Nephron progenitor cell (in vitro differentiated cells): ENCODE data around the gene ADGRG4.

Experiments used
- DNase-seq: peaks from one replicate; pipeline ENCODE4 v3.0.0; 2021
- H3K27ac Mint-ChIP-seq: 2 replicates; pipeline ENCODE4 v1.8.0; 2021; ENCODE audit warnings: mild to moderate bottlenecking, moderate library complexity, mixed read lengths
- H3K27me3 Mint-ChIP-seq: 2 replicates; pipeline ENCODE4 v1.8.0; 2021; ENCODE audit warnings: mild to moderate bottlenecking, low read depth, mixed read lengths; ENCODE audit not compliant: poor library complexity
- H3K36me3 Mint-ChIP-seq: 2 replicates; pipeline ENCODE4 v1.8.0; 2021; ENCODE audit warnings: low read depth, mixed read lengths
- H3K4me1 Mint-ChIP-seq: 2 replicates; pipeline ENCODE4 v1.8.0; 2021; ENCODE audit warnings: mixed read lengths
- H3K4me3 Mint-ChIP-seq: 2 replicates; pipeline ENCODE4 v1.8.0; 2021; ENCODE audit warnings: mild to moderate bottlenecking, moderate library complexity, mixed read lengths
- H3K9me3 Mint-ChIP-seq: 2 replicates; pipeline ENCODE4 v1.8.0; 2021; ENCODE audit warnings: mild to moderate bottlenecking, moderate library complexity, mixed read lengths
- CTCF ChIP-seq: fragments of 200-600 bp; sonication (generic); IDR thresholded peaks from 2 replicates; pipeline ENCODE4 v1.5.0; 2021; ENCODE audit warnings: antibody characterized with exemption

Gene ADGRG4

GRCh38 chrX:136380010-136380769, 79.4 kb downstream of the ADGRG4 start:
- Mint-ChIP-seq H3K4me3 (no peak overlapping the region), H3K27me3 (peaks cover 12% of the 10 kb centered on the region), H3K27ac (no peak overlapping the region), H3K4me1 (no peaks in the 10 kb centered on the region), H3K9me3 (peaks cover 39% of the 10 kb centered on the region), H3K36me3 (no peaks in the 10 kb centered on the region)
- no peak for TF ChIP-seq CTCF
- DNase-seq: no peak

DNA sequence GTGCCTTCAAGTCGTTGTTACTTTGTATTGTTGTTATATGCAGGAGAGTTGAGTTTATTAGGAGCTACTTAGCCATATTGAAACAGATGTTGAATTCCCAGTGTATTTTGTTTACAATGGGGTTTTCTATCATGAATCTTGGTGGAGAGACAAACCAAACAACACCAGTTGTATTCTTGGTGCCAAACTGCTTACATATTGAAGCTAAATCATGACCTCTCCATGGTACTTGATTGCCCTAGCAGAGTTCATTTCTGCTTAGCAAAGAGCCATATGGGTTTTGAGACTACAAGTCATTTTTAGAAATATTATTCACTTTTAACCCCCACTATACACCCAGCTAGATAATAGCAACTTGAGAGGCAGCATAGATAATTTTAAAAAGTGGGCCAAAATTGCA, 85.4 kb downstream of the ADGRG4 start:
- H3K4me3 Mint-ChIP-seq: no peak overlapping the region
- peaks cover 36% of the 10 kb centered on the region for H3K9me3 Mint-ChIP-seq
- DNase-seq: no peak
- H3K27ac Mint-ChIP-seq: no peak overlapping the region
- no peak for TF ChIP-seq CTCF
- no peaks in the 10 kb centered on the region for H3K4me1 Mint-ChIP-seq
- H3K36me3 Mint-ChIP-seq: no peaks in the 10 kb centered on the region
- peaks cover 4% of the 10 kb centered on the region for H3K27me3 Mint-ChIP-seq

GRCh38 chrX:136386826-136387225, 86.1 kb downstream of the ADGRG4 start:
- no peaks in the 10 kb centered on the region for H3K4me1 Mint-ChIP-seq
- DNase-seq: no peak
- H3K27me3 Mint-ChIP-seq: peaks cover 2% of the 10 kb centered on the region
- H3K9me3 Mint-ChIP-seq: peaks cover 35% of the 10 kb centered on the region
- no peak overlapping the region for H3K4me3 Mint-ChIP-seq
- H3K27ac Mint-ChIP-seq: no peak overlapping the region
- no peaks in the 10 kb centered on the region for H3K36me3 Mint-ChIP-seq
- no peak for TF ChIP-seq CTCF

- Mint-ChIP-seq H3K4me3 (no peak overlapping the region), H3K27ac (no peak overlapping the region), H3K9me3 (peaks cover 32% of the 10 kb centered on the region), H3K4me1 (no peaks in the 10 kb centered on the region), H3K27me3 (no peaks in the 10 kb centered on the region), H3K36me3 (no peaks in the 10 kb centered on the region)
- no peak for DNase-seq
- TF ChIP-seq CTCF: no peak
Observed at GRCh38 chrX:136387951-136388502, 87.3 kb downstream of the ADGRG4 start.

DNA sequence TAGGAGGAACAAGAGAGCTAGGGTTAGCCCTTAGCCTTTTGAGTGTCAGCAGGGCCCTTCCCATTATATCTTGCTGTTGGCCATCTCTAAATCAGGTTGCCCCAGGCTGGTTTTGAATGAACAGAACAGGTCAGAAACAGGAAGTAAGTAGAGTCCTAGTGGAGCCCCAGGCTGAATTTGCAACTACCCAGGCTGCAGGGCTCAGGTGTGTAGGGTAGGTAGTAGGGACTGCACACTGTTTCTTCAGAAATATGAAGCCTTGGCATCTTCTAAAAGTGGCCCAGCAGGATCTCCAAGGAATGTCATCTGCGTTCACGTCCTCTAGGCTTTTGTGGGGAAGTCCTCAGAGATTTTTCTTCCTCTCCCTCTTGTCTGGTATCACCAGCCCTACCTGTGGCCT, 90.2 kb downstream of the ADGRG4 start:
- no peaks in the 10 kb centered on the region for H3K36me3 Mint-ChIP-seq
- H3K4me3 Mint-ChIP-seq: no peak overlapping the region
- DNase-seq: no peak
- no peaks in the 10 kb centered on the region for H3K4me1 Mint-ChIP-seq
- TF ChIP-seq CTCF: no peak
- no peak overlapping the region for H3K27ac Mint-ChIP-seq
- no peaks in the 10 kb centered on the region for H3K27me3 Mint-ChIP-seq
- H3K9me3 Mint-ChIP-seq: peaks cover 25% of the 10 kb centered on the region

DNA sequence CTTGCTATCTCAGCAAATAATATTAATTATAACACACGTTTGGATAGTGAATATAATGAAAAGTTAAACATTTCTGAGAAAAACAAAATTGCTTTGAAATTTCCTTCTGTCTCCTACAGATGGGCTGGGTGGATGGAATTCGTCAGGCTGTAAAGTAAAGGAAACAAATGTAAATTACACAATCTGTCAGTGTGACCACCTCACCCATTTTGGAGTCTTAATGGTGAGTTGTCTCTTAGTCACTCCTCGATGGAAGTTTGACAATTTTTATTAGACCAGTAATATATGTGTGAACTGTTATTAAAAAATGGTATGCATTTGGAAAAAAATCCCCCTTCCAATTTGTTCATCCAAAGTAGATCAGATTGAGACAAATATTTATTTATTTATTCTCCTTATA, 94.5 kb downstream of the ADGRG4 start:
- H3K36me3 Mint-ChIP-seq: no peaks in the 10 kb centered on the region
- H3K4me3 Mint-ChIP-seq: no peak overlapping the region
- H3K27ac Mint-ChIP-seq: no peak overlapping the region
- no peaks in the 10 kb centered on the region for H3K4me1 Mint-ChIP-seq
- no peaks in the 10 kb centered on the region for H3K27me3 Mint-ChIP-seq
- TF ChIP-seq CTCF: no peak
- peaks cover 12% of the 10 kb centered on the region for H3K9me3 Mint-ChIP-seq
- DNase-seq: no peak
